ENCODE measurements around the gene KPNA5. TPM values are rescaled to one million over a fixed set of nuclear protein-coding genes. Genes with fewer than 3 reads are reported as not detected.
A peak's percentile ranks its signal among the peaks of the same experiment; 100 is the strongest.
"Not testable (repeated sequence)": the region's sequence is repeated elsewhere in the genome, so short reads cannot be mapped to it uniquely, and the experiment has no call there.

The KPNA5 gene
- polyA plus RNA-seq, 3 donors from 2014 or later = 5.7 to 19.0 (median 8.4) TPM

DNA sequence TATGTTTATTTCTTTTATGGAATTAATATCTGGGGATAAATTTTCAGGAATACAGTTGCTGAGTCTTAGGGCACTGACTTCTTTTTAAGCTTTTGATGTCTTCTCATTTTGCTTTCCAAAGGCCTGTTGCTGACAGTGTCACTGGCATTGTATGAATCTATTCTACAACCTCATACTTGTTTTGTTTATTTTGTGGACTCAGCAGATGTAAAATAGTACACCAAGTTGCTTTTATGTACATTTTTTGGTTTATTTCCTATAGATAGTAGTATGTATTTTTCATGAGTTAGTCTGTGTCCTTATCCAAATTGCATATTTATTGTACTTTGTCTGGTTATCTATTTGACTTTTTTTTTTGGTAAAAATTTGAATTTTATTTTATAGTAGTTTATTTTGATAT lies 49.5 kb downstream of the KPNA5 start:
- H3K9me3 Mint-ChIP-seq = peaks cover 0 to 2% (median 0%) of the 10 kb centered on the region in 6 donors
- no peak for DNase-seq
- H3K4me1 Mint-ChIP-seq = no peaks in the 10 kb centered on the region
- no peak overlapping the region for H3K4me3 Mint-ChIP-seq
- no peaks in the 10 kb centered on the region for H3K27me3 Mint-ChIP-seq (ENCODE audit: low read depth in 3 of 3)
- no peak overlapping the region for H3K27ac Mint-ChIP-seq
- peaks cover 40 to 56% (median 56%) of the 10 kb centered on the region in 3 donors for H3K36me3 Mint-ChIP-seq

DNA sequence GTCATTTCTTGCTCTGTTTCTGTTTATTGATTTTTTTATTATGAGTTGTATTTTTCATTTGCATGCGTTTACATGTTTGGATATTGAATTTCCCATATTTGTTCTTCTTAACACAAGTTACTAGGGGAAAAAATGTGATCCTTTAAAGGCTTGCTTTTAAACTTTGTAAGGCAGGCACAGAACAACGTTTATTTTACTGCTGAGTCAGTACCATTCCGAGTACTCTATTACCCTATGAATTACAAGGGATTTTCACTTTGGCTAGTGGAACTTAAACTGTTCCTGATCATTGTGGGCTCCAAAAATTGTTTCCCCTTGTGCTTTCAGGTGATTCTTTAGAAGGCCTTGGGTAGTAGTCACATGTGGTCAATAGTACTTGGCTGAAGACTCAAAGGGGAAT lies 56.0 kb downstream of the KPNA5 start:
- H3K27ac Mint-ChIP-seq = no peak overlapping the region
- H3K9me3 Mint-ChIP-seq = peaks cover 7 to 40% (median 27%) of the 10 kb centered on the region in 6 donors
- DNase-seq = no peak
- peaks cover 44 to 50% (median 47%) of the 10 kb centered on the region in 3 donors for H3K36me3 Mint-ChIP-seq
- no peaks in the 10 kb centered on the region for H3K4me1 Mint-ChIP-seq
- no peak overlapping the region for H3K4me3 Mint-ChIP-seq
- H3K27me3 Mint-ChIP-seq (ENCODE audit: low read depth in 3 of 3) = no peaks in the 10 kb centered on the region

DNA sequence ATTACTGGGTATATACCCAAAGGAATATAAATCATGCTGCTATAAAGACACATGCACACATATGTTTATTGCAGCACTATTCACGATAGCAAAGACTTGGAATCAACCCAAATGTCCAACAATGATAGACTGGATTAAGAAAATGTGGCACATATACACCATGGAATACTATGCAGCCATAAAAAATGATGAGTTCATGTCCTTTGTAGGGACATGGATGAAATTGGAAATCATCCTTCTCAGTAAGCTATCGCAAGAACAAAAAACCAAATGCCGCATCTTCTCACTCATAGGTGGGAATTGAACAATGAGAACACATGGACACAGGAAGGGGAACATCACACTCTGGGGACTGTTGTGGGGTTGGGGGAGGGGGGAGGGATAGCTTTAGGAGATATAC lies 59.5 kb downstream of the KPNA5 start:
- H3K36me3 Mint-ChIP-seq = peaks cover 25 to 30% (median 26%) of the 10 kb centered on the region in 3 donors
- H3K4me1 Mint-ChIP-seq; H3K27ac Mint-ChIP-seq; H3K4me3 Mint-ChIP-seq; H3K27me3 Mint-ChIP-seq (ENCODE audit: low read depth in 3 of 3); DNase-seq: not testable (repeated sequence)
- peaks cover 16 to 57% (median 36%) of the 10 kb centered on the region in 6 donors for H3K9me3 Mint-ChIP-seq

- Mint-ChIP-seq H3K27me3 (ENCODE audit: low read depth in 3 of 3) (peaks cover 0 to 2% (median 0%) of the 10 kb centered on the region in 3 donors), H3K4me3 (no peak overlapping the region), H3K36me3 (peaks cover 15 to 19% (median 16%) of the 10 kb centered on the region in 3 donors), H3K4me1 (no peaks in the 10 kb centered on the region), H3K9me3 (peaks cover 14 to 48% (median 31%) of the 10 kb centered on the region in 6 donors), H3K27ac (no peak overlapping the region)
- DNase-seq = no peak
These were observed 60.6 kb downstream of the KPNA5 start for GRCh38 chr6:116741571-116741970.

DNA sequence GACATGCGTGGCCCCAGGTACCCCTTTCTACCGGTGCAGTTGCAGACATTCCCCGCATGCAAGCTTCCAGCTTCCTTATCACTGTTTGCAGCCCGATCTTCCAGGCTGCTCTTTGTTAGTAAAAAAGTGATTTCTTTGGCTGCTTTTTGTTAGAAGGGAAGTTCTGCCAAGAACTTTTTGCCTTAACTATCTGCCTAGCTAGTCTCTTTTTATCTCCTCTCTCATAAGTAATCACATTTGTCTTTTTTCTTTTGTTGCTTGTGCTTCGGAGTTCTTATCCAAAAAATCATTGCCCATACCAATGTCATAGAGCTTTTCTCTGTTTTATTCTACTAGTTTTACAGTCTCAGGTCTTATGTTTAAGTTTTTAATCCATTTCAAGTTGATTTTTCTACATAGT lies 64.2 kb downstream of the KPNA5 start:
- no peak overlapping the region for H3K4me3 Mint-ChIP-seq
- peaks cover 0 to 8% (median 0%) of the 10 kb centered on the region in 3 donors for H3K27me3 Mint-ChIP-seq (ENCODE audit: low read depth in 3 of 3)
- peaks cover 9 to 32% (median 15%) of the 10 kb centered on the region in 6 donors for H3K9me3 Mint-ChIP-seq
- H3K36me3 Mint-ChIP-seq = peaks cover 0 to 4% (median 0%) of the 10 kb centered on the region in 3 donors
- no peak for DNase-seq
- no peaks in the 10 kb centered on the region for H3K4me1 Mint-ChIP-seq
- no peak overlapping the region for H3K27ac Mint-ChIP-seq

GRCh38 chr6:116761779-116762178 lies 80.8 kb downstream of the KPNA5 start:
- H3K9me3 Mint-ChIP-seq = no peaks in the 10 kb centered on the region
- peaks cover 0 to 4% (median 0%) of the 10 kb centered on the region in 3 donors for H3K36me3 Mint-ChIP-seq
- H3K4me3 Mint-ChIP-seq = no peak overlapping the region
- H3K4me1 Mint-ChIP-seq = peaks cover 9 to 11% of the 10 kb centered on the region in 2 donors
- no peak overlapping the region for H3K27ac Mint-ChIP-seq
- peaks cover 0 to 13% (median 6%) of the 10 kb centered on the region in 3 donors for H3K27me3 Mint-ChIP-seq (ENCODE audit: low read depth in 3 of 3)
- no peak for DNase-seq

GRCh38 chr6:116762235-116762634 lies 81.2 kb downstream of the KPNA5 start:
- peaks cover 0 to 16% (median 10%) of the 10 kb centered on the region in 3 donors for H3K27me3 Mint-ChIP-seq (ENCODE audit: low read depth in 3 of 3)
- DNase-seq = no peak
- H3K36me3 Mint-ChIP-seq = peaks cover 0 to 4% (median 0%) of the 10 kb centered on the region in 3 donors
- no peak overlapping the region for H3K4me3 Mint-ChIP-seq
- H3K4me1 Mint-ChIP-seq = peaks cover 9 to 11% of the 10 kb centered on the region in 2 donors
- H3K9me3 Mint-ChIP-seq = no peaks in the 10 kb centered on the region
- no peak overlapping the region for H3K27ac Mint-ChIP-seq

GRCh38 chr6:116763048-116763447 lies 82.0 kb downstream of the KPNA5 start:
- Mint-ChIP-seq H3K27me3 (ENCODE audit: low read depth in 3 of 3) (peaks cover 0 to 21% (median 5%) of the 10 kb centered on the region in 3 donors), H3K27ac (no peak overlapping the region)
- DNase-seq = no peak

DNA sequence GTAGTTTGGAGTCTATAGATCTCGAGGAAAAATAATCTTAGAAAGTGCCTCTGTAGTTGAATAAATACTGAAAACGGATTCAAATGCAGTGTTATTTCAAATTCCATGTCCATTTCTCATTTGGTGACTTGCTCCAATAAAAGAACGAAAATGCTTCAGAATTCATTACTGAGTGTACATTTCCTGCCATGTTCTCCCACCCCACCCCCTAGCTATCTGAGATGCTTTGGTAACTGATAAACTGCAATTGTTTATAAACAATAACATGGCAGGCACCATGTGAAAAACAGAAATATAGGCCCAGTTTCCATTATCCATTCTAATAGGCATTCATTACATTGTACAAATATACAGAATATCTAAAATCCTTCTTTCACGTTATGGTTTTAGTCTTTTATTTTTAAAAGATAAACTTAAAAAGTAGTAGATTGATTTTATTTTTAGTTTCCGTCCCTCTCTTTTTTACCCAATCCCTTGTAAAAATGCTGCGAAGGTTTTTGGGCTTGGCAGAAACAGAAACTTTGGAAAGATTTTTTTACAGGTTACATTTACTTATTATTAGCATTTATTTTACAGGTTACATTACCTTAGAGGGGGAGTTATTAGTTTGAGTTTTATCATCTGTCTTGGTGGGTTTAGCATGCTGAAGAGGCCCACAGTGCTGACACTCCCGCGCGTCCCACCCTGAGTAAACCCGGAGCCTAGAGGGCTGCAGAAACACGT lies 83.1 kb downstream of the KPNA5 start:
- H3K27ac Mint-ChIP-seq = no peak overlapping the region
- peaks cover 0 to 21% (median 5%) of the 10 kb centered on the region in 3 donors for H3K27me3 Mint-ChIP-seq (ENCODE audit: low read depth in 3 of 3)
- H3K36me3 Mint-ChIP-seq = peaks cover 0 to 4% (median 3%) of the 10 kb centered on the region in 3 donors
- H3K4me3 Mint-ChIP-seq = no peak overlapping the region
- H3K4me1 Mint-ChIP-seq = peaks cover 9 to 11% of the 10 kb centered on the region in 2 donors
- DNase-seq = no peak
- H3K9me3 Mint-ChIP-seq = no peaks in the 10 kb centered on the region

More at GRCh38 chr6:116763048-116763447, 82.0 kb downstream of the KPNA5 start:
- H3K4me1 Mint-ChIP-seq = peaks cover 9 to 11% of the 10 kb centered on the region in 2 donors
- H3K36me3 Mint-ChIP-seq = peaks cover 0 to 4% (median 3%) of the 10 kb centered on the region in 3 donors
- no peaks in the 10 kb centered on the region for H3K9me3 Mint-ChIP-seq
- H3K4me3 Mint-ChIP-seq = no peak overlapping the region

- Mint-ChIP-seq H3K27me3 (ENCODE audit: low read depth in 3 of 3) (peaks cover 2 to 21% (median 5%) of the 10 kb centered on the region in 3 donors), H3K36me3 (peaks cover 0 to 4% (median 3%) of the 10 kb centered on the region in 3 donors), H3K4me3 (no peak overlapping the region), H3K27ac (no peak overlapping the region), H3K4me1 (peaks cover 9 to 11% of the 10 kb centered on the region in 2 donors), H3K9me3 (no peaks in the 10 kb centered on the region)
- no peak for DNase-seq
These were observed 83.6 kb downstream of the KPNA5 start for GRCh38 chr6:116764629-116764960.

DNA sequence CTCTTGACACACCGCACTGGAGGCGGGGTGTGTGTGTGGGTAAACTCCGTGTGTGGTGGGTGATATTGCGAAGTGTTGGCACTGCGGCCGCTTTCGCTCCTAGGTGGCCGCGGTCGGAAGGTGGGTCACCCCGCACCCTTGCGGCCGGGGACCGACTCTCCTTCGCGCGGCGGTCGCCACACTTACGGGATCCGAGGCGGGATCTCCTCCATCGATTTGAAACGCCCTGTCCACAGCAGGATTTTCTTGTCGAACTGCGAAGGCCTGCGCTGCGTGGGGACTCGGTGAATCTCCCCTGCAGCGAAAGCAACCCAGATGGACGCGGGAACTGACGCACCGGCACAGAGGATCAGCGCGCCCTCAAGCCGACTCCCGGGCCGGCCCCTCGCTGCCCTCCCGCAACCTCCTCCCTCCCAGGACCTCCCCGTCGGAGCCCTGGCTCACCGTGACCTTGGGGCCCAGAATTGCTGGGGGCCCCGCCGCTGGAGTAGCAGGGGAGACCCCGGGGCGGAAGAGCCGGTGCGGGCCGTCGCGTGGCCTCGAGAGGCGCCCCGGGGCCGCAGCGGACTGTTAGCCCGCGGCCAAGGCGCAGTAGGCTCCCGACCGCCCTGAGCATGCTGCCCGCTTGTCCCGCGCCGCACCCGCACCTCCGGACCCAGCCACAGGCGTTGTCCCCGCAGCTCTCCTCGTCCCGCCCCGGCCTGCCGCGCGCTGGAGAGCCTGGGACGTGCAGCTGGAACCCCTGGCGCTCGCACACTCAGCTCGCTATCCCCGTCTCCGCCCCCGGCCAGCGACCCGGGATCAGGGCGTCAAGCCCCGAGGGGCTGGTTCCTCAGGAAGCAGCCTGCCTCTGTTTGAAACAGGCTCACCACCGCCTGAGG lies 84.2 kb downstream of the KPNA5 start, which contains the start of gene FAM162B:
Gene FAM162B (minus strand): TSS at position 759 of the 881 bp plus-strand sequence. CDS start 143 bp downstream, at position 616.
- Mint-ChIP-seq H3K36me3 (peaks cover 0 to 4% (median 3%) of the 10 kb centered on the region in 3 donors), H3K27ac (no peak within 1 kb of the TSS), H3K4me3 (peak within 1 kb of the TSS; percentile 6 to 52 (median 42)), H3K27me3 (ENCODE audit: low read depth in 3 of 3) (peaks cover 4 to 21% (median 5%) of the 10 kb centered on the region in 3 donors), H3K4me1 (peaks cover 9 to 11% of the 10 kb centered on the region in 2 donors), H3K9me3 (no peaks in the 10 kb centered on the region)
- no peak for DNase-seq

- peak overlapping the region in 2 of 5 donors; percentile 44 to 52 for H3K4me3 Mint-ChIP-seq
- H3K36me3 Mint-ChIP-seq = peaks cover 0 to 4% (median 3%) of the 10 kb centered on the region in 3 donors
- no peak for DNase-seq
- H3K9me3 Mint-ChIP-seq = no peaks in the 10 kb centered on the region
- H3K27ac Mint-ChIP-seq = no peak overlapping the region
- peaks cover 4 to 21% (median 5%) of the 10 kb centered on the region in 3 donors for H3K27me3 Mint-ChIP-seq (ENCODE audit: low read depth in 3 of 3)
- H3K4me1 Mint-ChIP-seq = peaks cover 9 to 11% of the 10 kb centered on the region in 2 donors
These were observed 85.6 kb downstream of the KPNA5 start for GRCh38 chr6:116766506-116767176.

DNA sequence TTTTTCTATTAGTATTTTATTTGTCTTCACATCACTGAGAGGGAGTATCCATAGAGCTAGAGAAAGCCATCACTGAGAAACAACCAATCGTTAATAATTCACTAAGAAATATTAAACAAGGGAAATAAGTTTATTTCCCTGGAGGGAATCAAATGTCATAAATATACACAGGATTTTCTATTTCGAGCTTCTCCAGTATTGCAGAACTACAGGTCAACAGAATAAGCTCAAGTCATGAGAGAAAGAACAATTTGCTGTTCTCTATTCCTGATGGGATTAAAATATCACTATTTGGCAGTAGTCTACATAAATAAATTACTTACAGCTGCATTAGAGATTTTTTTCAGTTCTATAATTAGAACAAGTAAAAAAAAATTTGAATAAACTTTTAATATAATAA lies 86.7 kb downstream of the KPNA5 start:
- Mint-ChIP-seq H3K4me1 (peaks cover 9 to 11% of the 10 kb centered on the region in 2 donors), H3K27me3 (ENCODE audit: low read depth in 3 of 3) (peaks cover 4 to 21% (median 5%) of the 10 kb centered on the region in 3 donors)

More for the DNA sequence above, 86.7 kb downstream of the KPNA5 start:
- H3K9me3 Mint-ChIP-seq = no peaks in the 10 kb centered on the region
- peaks cover 0 to 4% (median 3%) of the 10 kb centered on the region in 3 donors for H3K36me3 Mint-ChIP-seq
- no peak for DNase-seq
- no peak overlapping the region for H3K27ac Mint-ChIP-seq
- H3K4me3 Mint-ChIP-seq = no peak overlapping the region
